ENCODE measurements around the gene CAPN5.
A peak's percentile ranks its signal among the peaks of the same experiment; 100 is the strongest.
"Not testable (repeated sequence)": the region's sequence is repeated elsewhere in the genome, so short reads cannot be mapped to it uniquely, and the experiment has no call there.

Gene CAPN5

DNA sequence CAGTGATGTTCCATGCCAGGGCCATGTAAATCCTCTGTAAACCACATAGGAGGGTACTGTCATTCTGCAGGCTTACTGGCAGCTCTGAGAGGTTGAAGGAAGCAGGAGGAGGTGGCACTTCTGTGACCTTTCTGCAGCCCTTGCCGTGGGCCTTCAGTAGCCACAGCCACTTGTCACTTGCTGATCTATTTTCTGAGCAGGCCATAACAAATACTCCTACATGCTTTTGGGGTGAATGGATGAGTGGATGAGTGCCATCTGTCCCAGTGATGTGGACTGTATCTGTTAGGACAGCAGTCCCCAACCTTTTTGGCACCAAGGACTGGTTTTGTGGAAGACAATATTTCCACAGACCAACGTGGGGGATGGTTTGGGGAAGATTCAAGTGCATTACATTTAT, 22.4 kb upstream of the CAPN5 start:
- no peak for ATAC-seq

DNA sequence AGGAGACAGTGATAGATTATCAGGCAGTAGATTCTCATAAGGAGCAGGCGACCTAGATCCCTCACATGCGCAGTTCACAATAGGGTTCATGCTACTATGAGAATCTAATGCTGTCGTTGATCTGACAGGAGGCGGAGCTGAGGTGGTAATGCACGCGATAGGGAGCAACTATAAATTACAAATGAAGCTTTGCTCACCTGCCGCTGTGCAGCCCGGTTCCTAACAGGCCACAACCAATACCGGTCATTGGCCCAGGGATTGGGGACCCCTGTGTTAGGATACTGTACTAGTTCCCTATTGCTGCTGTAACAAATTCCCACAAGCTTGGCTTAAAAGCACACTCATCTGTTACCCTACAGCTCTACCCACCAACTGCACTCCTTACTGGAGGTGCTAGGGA, 21.9 kb upstream of the CAPN5 start:
- ATAC-seq: no peak

DNA sequence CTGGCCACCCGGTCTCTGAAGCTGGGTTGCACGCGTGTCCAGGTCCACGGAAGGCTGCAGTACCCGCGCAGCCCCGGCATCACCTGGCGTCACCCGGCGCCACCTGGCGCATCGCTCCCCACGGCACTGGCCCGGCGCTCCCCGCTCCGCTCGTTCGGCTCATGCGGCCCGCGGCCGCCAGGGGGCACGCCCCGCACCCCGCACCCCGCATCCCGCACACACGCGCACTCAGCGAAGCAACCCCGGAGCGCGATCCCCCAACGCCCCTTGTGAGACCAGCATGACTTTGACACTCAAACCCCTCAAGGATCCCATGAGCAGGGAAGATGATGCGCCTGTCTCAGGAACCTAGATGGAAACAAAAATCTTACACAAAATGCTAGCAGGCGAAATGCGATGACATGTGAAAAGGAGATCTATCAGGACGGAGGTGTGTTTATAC, 20.7 kb upstream of the CAPN5 start:
- peak; percentile 22 to 25 for ATAC-seq

DNA sequence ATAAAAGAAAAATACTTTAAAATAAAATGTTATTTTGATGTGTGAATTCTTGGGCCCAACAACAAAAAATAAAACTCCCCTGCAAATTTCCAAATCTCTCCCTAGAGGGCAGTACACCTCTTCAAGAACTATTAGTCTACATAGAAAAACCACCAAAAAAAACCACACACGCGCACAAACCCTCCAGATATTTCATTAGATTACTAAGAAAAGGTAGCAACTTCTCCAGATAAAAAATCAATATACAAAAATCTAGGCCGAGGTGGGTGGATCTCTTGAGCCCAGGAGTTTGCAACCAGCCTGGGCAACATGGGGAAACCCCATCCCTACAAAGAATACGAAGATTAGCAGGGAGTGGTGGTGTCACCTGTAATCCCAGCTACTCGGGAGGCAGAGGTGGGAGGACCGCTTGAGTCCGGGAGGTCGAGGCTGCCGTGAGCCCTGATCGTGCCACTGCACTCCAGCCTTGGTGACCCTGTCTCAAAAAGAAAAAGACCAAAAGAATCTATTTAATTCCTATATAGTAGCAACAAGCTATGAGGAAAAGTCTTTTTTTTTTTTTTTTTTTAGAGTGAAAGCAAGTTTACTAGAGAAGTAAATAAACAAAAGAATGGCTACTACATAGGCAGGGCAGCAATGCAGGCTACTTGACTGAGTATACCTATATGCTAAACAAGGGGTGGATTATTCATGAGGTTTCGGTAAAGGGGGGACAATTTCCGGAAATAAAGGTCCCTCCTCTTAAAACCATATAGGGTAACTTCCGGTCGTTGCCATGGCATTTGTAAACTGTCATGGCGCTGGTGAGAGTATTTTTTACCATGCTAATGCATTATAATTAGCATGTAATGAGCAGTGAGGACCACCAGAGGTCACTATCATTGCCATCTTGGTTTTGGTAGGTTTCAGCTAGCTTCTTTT, 19.5 kb upstream of the CAPN5 start:
- peak; percentile 96 to 98 for ATAC-seq

DNA sequence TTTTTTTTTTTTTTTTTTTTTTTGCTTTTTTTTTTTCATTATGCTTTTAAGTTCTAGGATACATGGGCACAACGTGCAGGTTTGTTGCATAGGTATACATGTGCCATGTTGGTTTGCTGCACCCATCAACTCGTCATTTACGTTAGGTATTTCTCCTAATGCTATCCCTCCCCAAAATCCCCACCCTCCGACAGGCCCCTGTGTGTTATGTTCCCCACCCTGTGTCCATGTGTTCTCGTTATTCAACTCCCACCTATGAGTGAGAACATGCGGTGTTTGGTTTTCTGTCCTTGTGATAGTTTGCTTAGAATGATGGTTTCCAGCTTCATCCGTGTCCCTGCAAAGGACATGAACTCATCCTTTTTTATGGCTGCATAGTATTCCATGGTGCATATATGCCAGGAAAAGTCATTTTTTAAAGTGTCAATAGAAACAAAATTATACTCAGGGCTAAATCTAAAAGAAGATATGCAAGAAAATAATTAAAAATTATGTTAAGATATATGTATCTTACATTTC, 18.8 kb upstream of the CAPN5 start:
- ATAC-seq: not testable (repeated sequence)

DNA sequence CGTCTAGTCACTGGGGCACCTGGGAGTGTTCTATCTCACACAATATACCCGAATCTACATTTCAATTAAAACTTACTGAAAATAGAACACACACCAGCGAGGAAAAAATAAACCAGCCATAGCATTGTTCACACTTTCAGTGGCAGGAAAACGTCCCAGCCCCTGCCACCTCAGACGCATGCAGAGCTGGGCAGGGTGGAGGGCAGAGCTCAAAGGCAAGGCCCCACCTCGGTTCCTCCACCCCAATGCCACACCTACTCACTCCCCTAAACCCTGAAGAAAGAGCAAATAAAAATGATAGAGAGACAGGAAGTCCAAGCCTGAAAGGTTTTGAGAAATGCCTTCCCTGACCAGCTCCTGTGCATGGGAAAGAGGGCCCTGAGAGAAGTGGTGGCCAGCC, 17.7 kb upstream of the CAPN5 start:
- ATAC-seq: no peak

DNA sequence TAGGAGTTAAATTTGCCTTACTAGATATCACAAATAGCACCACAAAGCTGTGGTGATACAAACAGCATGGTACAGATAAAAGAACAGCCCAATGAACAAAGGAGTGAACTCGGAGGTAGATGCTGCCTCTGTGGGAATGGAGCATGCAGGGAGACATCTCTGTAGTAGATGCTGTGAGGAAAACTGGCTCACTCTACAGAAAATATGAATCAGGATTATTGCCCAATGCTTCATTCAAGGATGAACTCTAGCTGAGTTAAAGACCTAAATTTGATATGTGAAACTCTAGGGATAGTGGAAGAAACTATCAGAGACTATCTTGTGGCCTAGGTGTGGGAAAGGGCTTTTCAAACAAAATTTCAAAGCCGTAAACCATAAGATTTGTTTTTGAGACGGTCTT, 15.3 kb upstream of the CAPN5 start:
- ATAC-seq: no peak

DNA sequence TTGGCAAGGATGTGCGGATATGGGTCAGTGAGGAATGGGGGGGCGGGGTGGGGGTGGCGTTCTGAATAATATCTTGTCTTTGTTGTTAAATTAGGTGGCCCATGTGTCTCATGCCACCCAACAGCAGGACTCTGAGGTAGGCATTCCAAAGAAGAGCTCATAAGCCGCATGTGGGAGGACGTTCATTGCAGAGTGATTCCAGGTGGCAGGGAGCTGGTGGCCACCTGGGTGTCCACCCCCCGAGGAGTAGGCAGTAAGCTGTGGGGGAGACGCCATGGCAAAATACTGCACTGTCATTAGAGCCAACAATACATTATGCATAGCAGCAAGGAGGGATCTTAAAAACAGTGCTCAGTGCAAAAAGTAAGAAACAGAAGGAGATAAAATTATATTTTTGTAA, 14.3 kb upstream of the CAPN5 start:
- ATAC-seq: no peak

DNA sequence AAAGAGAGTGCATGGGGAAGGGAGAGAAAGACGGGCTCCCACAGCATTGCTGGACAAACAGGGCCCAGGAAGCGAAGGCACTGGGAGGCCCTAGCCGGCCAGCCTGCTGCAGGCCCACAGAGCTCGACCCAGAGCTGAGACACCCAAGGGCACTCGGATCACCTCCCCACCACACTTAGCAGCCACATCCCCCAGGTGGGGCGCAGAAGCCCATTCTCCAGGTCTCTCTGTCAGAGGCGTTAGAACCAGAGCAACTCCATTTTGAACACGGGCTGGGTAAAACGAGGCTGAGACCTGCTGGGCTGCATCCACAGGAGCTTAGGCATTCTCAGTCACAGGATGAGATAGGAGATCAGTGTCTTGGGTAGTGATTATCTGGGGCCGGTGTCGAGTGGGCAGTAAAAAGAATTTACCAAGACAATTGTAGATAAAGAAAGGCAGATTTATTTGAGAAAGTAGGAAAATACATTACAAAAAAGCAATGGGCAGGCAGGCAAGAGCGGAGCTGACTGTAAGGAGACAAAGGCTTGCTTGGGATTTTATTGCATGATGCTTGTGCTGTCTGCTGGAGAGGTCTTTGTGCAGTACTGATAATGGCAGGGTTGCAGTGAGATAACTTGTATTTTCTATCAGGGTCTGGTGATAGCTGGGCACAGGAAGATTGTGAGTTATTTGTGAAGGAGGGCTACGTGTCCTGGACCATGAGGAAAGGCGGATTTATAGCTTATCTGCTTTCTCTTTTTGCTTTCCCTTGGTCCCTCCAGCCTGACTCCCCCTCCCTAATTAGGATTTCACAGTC, 13.4 kb upstream of the CAPN5 start:
- ATAC-seq: no peak

DNA sequence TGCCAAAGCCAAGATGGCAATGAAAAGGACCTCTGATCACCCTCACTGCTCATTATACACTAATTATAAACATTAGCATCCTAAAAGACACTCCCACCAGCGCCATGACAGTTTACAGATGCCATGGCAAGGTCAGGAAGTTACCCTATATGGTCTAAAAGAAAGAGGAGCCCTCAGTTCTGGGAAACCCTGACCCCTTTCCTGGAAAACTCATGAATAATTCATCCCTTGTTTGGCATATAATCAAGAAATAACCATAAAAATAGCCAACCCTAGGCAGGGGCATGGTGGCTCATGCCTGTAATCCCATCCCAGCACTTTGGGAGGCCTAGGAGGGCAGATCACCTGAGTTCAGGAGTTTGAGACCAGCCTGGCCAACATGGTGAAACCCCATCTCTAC, 12.7 kb upstream of the CAPN5 start:
- no peak for ATAC-seq

DNA sequence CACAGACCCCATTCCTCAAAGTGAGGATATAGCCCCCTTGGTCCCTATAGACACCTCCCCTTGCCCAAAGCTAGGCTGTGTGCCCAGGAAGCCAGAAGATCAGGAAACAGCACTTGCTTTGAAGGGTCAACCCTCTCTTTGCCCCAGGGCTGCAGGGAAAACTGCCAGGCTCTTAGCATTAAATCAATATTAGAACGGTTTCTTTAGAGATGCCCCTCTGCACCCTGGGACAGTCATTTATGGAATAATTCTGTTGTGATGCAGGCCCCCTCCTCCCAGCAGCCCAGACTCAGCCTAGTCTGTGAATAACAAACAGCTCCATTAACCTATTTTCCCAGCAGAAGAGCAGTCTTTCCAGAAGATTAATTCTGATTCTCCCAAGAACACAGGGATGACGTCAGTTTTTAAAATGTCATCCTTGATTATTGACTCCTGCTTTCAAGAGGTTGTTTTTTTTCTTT, 11.6 kb upstream of the CAPN5 start:
- ATAC-seq: no peak

DNA sequence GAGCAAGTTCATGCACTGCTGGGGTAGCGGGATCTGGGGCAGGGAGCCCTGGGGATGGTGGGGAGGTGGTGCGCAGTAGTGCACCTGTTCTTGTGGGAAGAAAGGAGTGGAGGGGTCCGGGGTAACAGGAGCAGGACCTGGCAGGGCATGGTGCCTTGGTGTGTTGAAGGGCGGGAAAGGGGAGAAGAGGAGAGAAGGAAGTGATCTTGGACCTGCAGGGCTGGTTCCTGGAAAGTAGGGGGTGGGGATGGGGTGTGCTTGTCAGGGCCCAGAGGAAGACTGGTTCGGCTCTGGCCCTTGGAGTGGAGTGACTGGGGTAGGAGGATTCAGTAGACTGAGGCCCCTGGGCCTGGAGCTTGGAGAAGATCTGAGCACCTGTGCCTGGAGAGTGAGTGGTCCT, 10.9 kb upstream of the CAPN5 start:
- no peak for ATAC-seq

DNA sequence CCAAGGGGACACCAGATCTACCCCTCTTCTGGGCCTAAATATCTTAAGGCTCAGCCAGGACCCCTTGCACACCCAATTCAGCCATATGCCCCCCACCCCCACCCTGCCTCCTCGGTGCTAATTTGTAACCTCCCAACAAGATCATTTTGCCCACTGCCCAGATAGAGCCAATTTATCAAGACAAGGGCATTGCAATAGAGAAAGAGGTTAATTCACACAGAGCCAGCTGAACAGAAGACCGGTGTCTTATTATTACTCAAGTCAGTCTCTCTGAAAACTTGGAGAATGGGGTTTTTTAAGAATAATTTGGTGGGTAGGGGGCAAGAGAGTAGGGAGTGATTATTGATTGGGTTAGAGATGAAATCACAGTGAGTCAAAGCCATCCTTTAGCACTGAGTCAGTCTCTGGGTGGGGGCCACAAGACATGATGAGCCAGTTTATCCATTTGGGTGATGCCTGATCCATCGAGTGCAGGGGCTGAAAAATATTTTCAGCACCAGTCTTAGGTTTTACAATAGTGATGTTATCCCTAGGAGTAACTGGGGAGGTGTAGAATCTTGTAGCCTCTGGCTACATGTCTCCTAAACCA, 9.9 kb upstream of the CAPN5 start:
- ATAC-seq: no peak

DNA sequence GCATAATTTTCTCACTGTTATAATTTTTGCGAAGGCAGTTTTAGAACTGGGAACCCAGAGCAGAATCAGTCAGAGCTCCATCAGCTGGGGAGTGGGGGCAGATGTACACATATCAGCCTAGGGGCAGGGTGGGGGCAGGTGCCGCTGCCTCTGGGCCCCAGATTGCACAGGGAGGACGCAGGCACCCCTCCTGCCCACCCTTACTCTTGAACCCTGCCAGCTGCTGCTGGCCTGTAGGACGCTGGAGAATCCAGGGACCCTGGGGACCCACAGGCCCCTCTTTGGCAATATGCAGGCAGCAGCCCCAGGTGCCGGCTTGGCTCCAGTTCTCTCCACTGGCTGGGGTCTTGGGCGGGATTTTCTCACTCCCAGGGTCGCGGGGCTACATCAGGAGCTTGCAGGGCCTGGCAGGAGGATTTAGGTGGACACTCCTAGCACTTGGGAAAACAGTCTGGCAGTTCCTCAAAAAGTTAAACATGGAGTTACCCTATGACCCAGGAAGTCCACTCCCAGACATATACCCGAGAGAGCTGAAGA, 8.8 kb upstream of the CAPN5 start:
- ATAC-seq: no peak

DNA sequence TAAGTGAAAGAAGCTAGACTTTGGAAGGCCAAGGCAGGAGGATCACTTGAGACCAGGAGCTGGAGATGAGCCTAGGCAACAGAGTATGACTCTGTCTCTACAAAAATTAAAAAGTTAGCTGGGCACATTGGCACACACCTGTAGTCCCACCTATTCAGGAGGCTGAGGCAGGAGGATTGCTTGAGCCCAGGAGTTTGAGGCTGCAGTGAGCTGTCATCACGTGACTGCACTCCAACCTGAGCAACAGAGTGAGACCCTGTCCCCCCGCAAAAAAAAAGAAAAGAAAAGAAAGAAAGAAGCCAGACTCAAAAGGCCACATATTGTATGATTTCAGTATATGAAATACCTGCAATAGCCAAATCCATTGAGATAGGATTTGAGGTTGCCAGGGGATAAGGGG, 7.9 kb upstream of the CAPN5 start:
- no peak for ATAC-seq

DNA sequence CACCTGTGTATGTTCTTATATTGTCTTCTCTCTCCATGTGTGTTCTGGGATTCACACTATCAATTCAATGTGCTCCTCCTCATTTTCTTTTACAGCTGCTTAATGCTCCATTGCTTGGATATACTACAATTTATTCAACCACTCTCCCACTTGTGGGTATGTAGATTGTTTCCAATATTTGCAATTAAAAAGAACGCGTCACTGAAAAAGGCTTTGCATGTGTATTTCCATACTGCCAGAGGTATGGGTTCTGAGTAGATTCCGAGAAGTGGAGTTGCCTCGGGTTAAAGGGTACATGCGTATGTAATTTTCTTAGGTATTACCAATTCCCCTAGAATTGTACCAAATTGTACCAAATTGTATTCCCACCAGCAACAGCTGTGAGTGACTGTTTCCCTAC, 7.0 kb upstream of the CAPN5 start:
- ATAC-seq: no peak

DNA sequence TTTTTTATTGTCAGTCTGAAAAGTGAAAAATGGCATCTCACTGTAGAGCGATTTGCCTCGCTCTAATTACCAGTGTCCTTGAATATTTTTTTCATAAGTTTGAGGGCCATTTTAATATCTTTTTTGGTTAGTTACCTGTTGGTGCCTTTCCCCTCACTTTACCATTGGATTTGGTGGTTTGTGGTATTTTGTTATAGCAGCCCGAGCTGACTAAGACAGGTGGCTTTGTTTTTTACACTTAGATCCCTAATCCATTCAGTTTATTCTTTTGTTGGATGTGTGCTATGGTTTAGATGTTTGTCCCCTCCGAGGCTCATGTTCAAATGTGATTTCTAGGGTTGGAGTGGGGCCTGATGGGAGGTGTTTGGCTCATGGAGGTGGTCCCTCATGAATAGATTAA, 6.5 kb upstream of the CAPN5 start:
- no peak for ATAC-seq

DNA sequence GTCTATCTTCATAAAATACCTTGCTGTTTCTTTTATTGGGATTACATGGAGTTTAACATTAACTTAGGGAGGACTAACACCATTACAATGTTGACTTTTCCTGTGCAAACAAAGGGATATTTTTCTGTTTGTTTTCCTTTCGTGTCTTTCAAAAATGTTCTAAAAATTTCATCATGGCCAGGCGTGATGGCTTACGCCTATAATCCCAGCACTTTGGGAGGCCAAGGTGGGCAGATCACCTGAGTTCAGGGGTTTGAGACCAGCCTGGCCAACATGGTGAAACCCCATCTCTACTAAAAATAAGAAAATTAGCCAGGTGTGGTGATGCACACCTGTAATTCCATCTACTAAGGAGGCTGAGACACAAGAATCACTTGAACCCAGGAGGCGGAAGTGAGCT, 5.5 kb upstream of the CAPN5 start:
- not testable (repeated sequence) for ATAC-seq

DNA sequence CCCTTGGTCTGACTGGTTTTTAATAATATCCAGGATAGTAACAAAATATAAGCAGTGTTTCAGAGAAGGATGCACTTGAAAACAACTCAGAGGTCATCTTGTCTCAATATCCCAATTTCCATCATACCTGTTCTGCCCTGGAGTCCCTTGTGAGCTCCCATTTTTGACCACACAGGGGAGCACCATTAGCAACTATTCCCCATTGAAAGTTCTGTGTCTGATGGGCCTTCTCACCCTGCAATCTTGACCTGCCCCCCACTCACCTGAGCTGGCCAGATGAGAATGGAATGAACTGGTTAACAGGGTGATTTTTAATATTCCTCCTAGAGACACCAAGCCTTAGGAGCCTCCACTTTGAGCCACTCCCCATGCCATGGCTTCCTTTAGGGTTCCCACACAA, 3.8 kb upstream of the CAPN5 start:
- no peak for ATAC-seq

DNA sequence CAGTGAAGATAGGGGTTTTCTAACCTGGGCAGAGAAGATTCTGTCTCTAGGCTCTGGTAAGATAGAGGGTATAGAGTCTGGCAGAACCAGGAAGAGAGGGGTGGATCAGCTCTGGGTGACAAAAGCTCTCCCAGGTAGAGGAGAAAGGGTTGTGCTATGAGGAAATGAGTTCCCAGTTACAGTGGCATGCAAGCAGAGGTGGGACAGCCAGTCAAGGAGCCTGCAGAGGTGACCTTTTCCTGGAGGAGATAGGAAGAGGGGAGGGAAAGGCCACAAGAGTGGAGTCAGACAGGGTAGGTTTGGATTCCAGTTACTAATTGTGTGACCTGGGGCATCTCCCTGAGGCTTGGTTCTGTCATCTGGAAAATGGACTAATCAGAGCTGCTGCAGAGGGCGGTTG, 3.4 kb upstream of the CAPN5 start:
- ATAC-seq: no peak

DNA sequence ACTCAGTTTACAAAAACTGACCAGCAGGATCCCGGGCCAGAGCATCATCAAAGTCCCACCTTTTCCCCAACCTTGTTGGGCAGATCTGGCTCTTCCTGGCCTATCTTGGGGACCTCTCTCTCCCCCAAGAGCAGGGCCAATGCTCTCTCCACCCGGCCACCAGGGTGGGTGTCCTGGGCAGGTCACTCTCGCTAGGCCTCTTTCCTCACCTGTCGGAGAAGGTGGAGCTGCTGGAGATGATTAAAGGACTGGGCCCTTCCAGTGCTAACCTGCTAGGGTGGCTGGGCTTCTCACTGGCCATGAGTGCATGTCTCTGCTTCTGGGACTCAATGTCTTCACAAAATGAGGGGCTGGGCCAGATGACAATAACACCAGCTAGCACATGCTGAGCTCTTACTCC, 2.9 kb upstream of the CAPN5 start:
- no peak for ATAC-seq

DNA sequence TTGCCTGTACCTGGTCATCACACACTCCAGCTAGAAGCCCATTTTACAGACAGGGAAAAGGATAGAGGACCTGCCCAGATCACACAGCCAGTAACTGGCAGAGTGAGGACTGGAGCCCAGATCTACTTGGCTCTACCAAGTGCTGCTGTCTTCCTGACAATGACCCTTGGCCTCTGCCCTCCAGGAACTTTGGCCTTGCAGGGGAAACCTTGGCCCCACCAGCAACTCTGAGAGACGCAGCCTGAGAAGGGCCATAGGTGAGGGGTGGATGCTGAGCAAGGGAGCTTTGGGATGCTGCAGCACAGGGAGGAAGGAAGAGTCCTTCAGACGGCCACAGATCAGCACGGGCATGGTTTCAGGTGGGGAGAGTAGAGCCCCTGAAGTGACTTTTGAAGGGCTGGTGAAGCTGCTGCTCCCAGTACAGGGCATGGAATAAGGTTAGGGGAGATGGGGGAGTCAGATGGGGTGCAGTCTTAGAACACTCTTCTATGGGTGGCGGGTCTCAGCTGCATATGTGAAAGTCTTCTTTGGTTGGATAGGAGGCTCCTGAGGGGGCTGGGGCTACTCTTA, 2.0 kb upstream of the CAPN5 start:
- no peak for ATAC-seq

DNA sequence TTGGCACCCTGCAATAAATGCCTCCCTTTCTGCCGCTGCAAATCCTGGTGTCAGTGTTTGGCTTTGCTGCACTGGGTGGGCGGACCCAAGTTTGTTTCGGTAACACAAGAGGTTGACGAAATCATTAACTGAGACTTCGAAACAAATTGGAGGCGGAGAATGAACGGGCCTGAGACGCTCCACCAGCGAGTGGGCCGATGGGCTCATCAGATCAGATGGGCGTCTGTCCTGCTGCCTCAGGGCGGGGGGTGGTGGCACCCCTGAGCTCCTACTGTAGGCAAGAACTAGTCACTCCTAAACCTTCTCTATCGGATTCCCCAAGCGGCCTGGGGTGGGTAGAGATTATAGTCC, 918 bp upstream of the CAPN5 start:
- ATAC-seq: no peak

All from activated CD4-positive, CD25-positive, alpha-beta regulatory T cell treated with anti-CD3 and anti-CD28 coated beads, Interleukin-2, amount 50 U/mL, for 24 hours (primary cell).